ENCODE measurements around the gene HYPK.

DNA sequence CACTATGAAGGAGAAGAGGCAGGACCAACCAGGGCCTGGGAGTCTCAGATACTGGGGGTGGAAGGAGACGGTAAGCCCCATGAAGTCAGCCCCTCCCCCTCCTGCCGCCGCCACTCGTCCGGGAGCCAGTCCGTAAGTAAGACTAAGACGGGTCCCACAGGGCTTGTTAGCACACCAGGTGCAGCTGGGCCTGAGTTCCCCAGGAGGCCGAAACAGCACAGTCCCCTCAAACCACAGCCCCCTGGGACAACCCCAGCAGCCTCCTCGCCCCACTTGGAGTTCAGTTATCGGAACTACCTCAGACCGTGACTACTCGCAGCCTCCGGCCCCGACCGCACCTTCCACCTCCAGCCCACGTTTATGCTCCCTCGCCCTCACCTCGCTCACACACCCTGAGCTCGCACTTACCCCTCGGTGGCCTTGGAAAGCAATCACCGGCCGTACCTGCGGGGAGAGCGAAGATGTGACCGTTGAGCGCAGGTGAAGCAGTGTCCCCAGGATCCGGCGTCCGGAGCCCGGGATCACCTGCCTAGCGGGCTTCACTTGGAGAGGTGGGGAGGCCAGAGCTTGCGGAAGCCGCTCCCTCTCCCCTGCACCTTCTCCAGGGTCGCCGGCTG, 24.2 kb upstream of the HYPK start:
- no peak for TF ChIP-seq POLR2AphosphoS5 (IDR thresholded peaks at IDR 0.05)
- TF ChIP-seq, protein P1, sequence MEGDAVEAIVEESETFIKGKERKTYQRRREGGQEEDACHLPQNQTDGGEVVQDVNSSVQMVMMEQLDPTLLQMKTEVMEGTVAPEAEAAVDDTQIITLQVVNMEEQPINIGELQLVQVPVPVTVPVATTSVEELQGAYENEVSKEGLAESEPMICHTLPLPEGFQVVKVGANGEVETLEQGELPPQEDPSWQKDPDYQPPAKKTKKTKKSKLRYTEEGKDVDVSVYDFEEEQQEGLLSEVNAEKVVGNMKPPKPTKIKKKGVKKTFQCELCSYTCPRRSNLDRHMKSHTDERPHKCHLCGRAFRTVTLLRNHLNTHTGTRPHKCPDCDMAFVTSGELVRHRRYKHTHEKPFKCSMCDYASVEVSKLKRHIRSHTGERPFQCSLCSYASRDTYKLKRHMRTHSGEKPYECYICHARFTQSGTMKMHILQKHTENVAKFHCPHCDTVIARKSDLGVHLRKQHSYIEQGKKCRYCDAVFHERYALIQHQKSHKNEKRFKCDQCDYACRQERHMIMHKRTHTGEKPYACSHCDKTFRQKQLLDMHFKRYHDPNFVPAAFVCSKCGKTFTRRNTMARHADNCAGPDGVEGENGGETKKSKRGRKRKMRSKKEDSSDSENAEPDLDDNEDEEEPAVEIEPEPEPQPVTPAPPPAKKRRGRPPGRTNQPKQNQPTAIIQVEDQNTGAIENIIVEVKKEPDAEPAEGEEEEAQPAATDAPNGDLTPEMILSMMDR (IDR thresholded peaks at IDR 0.05): no peak

All from suprapubic skin (tissue), 3 donors.